OCI-LY7 (cell line): ENCODE data around the gene ZKSCAN1. TPM values are rescaled to one million over a fixed set of nuclear protein-coding genes. Genes with fewer than 3 reads are reported as not detected.

Source experiments
- BruUV-seq: library from RNA; stranded (reverse); fragments of 400-500 nt; replicated peaks from 2 replicates; lab custom pipeline; 2021; lab: Mats Ljungman, UMichigan
- CTCF ChIA-PET: fragments of 300-600 bp; sonication (Branson Sonifier 250); formaldehyde crosslinking; loops from one replicate; lab custom pipeline; 2022; ENCODE audit warnings: antibody characterized with exemption; ENCODE audit not compliant: unreplicated experiment; lab: Charles Lee
- POLR2A ChIA-PET: fragments of 300-600 bp; sonication (Branson Sonifier 250); formaldehyde crosslinking; loops from one replicate; lab custom pipeline; 2022; ENCODE audit warnings: antibody characterized with exemption; lab: Charles Lee
- DNase-seq: peaks from one replicate; pipeline ENCODE4 v3.0.0-alpha.2; 2015; ENCODE audit warnings: low spot score
- H2AFZ ChIP-seq: fragments of 200-600 bp; sonication (generic), shearing (Covaris generic); 2 replicates; pipeline ENCODE4 v1.6.1; 2014; ENCODE audit warnings: mild to moderate bottlenecking, antibody characterized with exemption, low read length, moderate library complexity
- H3K27ac ChIP-seq: fragments of 200-600 bp; sonication (generic); 2 replicates; pipeline ENCODE4 v1.5.1; 2014; ENCODE audit warnings: mixed run types, low read depth, mild to moderate bottlenecking, moderate library complexity, low read length, inconsistent platforms; ENCODE audit not compliant: poor library complexity, severe bottlenecking
- H3K36me3 ChIP-seq: fragments of 200-600 bp; sonication (generic); 2 replicates; pipeline ENCODE4 v1.6.1; 2014; ENCODE audit warnings: mild to moderate bottlenecking, antibody characterized with exemption, low read length, moderate library complexity, mixed read lengths; ENCODE audit not compliant: insufficient read depth
- H3K4me1 ChIP-seq: fragments of 200-600 bp; sonication (generic); 2 replicates; pipeline ENCODE4 v1.5.1; 2014; ENCODE audit warnings: mild to moderate bottlenecking, low read length; ENCODE audit not compliant: insufficient read depth, poor library complexity, severe bottlenecking
- H3K4me2 ChIP-seq: fragments of 200-600 bp; sonication (generic); 2 replicates; pipeline ENCODE4 v1.6.1; 2014; ENCODE audit warnings: mild to moderate bottlenecking, low read length
- H3K4me3 ChIP-seq: fragments of 200-600 bp; sonication (generic); 2 replicates; pipeline ENCODE4 v1.5.1; 2014; ENCODE audit warnings: mild to moderate bottlenecking, low read depth, low read length; ENCODE audit not compliant: poor library complexity, severe bottlenecking
- H3K79me2 ChIP-seq: fragments of 200-600 bp; sonication (generic); 2 replicates; pipeline ENCODE4 v1.6.1; 2016; ENCODE audit warnings: low read depth, mild to moderate bottlenecking, low read length, moderate library complexity, mixed read lengths; ENCODE audit not compliant: insufficient read depth
- H3K9me2 ChIP-seq: fragments of 200-600 bp; sonication (generic); 2 replicates; pipeline ENCODE4 v1.6.1; 2016; ENCODE audit warnings: mild to moderate bottlenecking, low read length, mixed read lengths; ENCODE audit not compliant: insufficient read depth
- H3K9me3 ChIP-seq: fragments of 200-600 bp; sonication (generic); 2 replicates; pipeline ENCODE4 v1.6.1; 2014; ENCODE audit warnings: mild to moderate bottlenecking, mixed run types, low read length, mixed read lengths
- H4K20me1 ChIP-seq: fragments of 200-600 bp; sonication (generic); 2 replicates; pipeline ENCODE4 v1.6.1; 2014; ENCODE audit warnings: mild to moderate bottlenecking, antibody characterized with exemption, low read length, moderate library complexity, mixed read lengths; ENCODE audit not compliant: insufficient read depth
- CTCF ChIP-seq: fragments of 200-600 bp; sonication (generic); conservative IDR thresholded peaks from 2 replicates; pipeline ENCODE4 v1.5.1; 2014; ENCODE audit warnings: mild to moderate bottlenecking, antibody characterized with exemption, low read length, moderate library complexity, mixed read lengths
- EZH2phosphoT487 ChIP-seq: fragments of 200-600 bp; sonication (generic); IDR thresholded peaks from 2 replicates; pipeline ENCODE4 v1.6.1; 2018; ENCODE audit warnings: low read depth, borderline replicate concordance, mild to moderate bottlenecking, mixed run types, antibody characterized with exemption, low read length, moderate library complexity, mixed read lengths
- intact Hi-C: fragments of 100-400 bp; cut with micrococcal nuclease; formaldehyde crosslinking; loops from one replicate; pipeline ENCODE4 v1.10.0; 2022; ENCODE audit not compliant: unreplicated experiment
- total RNA-seq, 2 experiments: library from RNA; depleted of rRNA in 1 of 2; stranded (reverse); fragments of >200 nt in 1 of 2; shearing (Covaris generic) in 1 of 2; gene quantifications; 2 replicates each; pipeline ENCODE4 v1.2.3, GENCODE V29; 2014 to 2022

ZKSCAN1 gene
- total RNA-seq, 2 experiments from 2014 or later, result 20.2 to 48.1 TPM

- Histone ChIP-seq H3K4me2 (no peak overlapping the region), H4K20me1 (peaks cover 14% of the 10 kb centered on the region; the same call in 1 of the 2 replicates), H3K9me2 (no peaks in the 10 kb centered on the region), H3K79me2 (peaks cover 27% of the 10 kb centered on the region), H3K27ac (no peak overlapping the region), H3K4me3 (no peak overlapping the region), H3K36me3 (peaks cover 6% of the 10 kb centered on the region; the same call in 1 of the 2 replicates), H2AFZ (peak overlapping the region; percentile 64), H3K4me1 (peaks cover 20% of the 10 kb centered on the region), H3K9me3 (no peaks in the 10 kb centered on the region)
- CTCF ChIA-PET, result no interaction called here
- POLR2A ChIA-PET, result no interaction called here
- BruUV-seq, result no TSS peak
- no peak for TF ChIP-seq CTCF
- TF ChIP-seq EZH2phosphoT487, result no peak
- peak; percentile 17 for DNase-seq
- intact Hi-C loops, result no loop called here
These were observed 2.1 kb upstream of the ZKSCAN1 start for GRCh38 chr7:100013328-100013676.

GRCh38 chr7:100016215-100016901, 962 bp downstream of the ZKSCAN1 start:
- Histone ChIP-seq H3K4me1 (peaks cover 20% of the 10 kb centered on the region), H4K20me1 (peaks cover 14% of the 10 kb centered on the region; the same call in 1 of the 2 replicates), H2AFZ (peak overlapping the region; percentile 33; the same call in 1 of the 2 replicates), H3K9me2 (no peaks in the 10 kb centered on the region), H3K4me3 (peak overlapping the region; percentile 100), H3K9me3 (no peaks in the 10 kb centered on the region), H3K27ac (peak overlapping the region; percentile 15), H3K4me2 (peak overlapping the region; percentile 99), H3K79me2 (peaks cover 30% of the 10 kb centered on the region), H3K36me3 (peaks cover 6% of the 10 kb centered on the region; the same call in 1 of the 2 replicates)
- CTCF ChIA-PET, result interaction anchor here (0.6 kb wide), 1 partner anchor 204 kb away, joined by 3 read pairs; no protein-coding TSS in a partner anchor
- TF ChIP-seq EZH2phosphoT487 (no peak), CTCF (0 out of 2 replicates have a peak, but pooled peaks have one; percentile 15)
- intact Hi-C loops, result loop anchor here (1.0 kb wide), 1 partner anchor 37 kb away; no protein-coding TSS in a partner anchor
- no peak for DNase-seq
- TSS peak; percentile 84 for BruUV-seq
- POLR2A ChIA-PET, result interaction anchor here (0.9 to 1.4 kb wide), 3 partner anchors 33 to 98 kb away, joined by 3 to 4 read pairs (median 3); partner anchors contain the start of gene ZSCAN21

- TF ChIP-seq EZH2phosphoT487, result no peak
- no peak for TF ChIP-seq CTCF
- peaks cover 30% of the 10 kb centered on the region for H3K79me2 ChIP-seq
- H3K36me3 ChIP-seq, result peaks cover 6% of the 10 kb centered on the region; the same call in 1 of the 2 replicates
- no peaks in the 10 kb centered on the region for H3K9me2 ChIP-seq
- peak overlapping the region; percentile 99 for H3K4me2 ChIP-seq
- peaks cover 14% of the 10 kb centered on the region; the same call in 1 of the 2 replicates for H4K20me1 ChIP-seq
- intact Hi-C loops, result no loop called here
- H3K4me1 ChIP-seq, result peaks cover 20% of the 10 kb centered on the region
- DNase-seq, result no peak
- no peak overlapping the region for H3K4me3 ChIP-seq
- no peak overlapping the region for H2AFZ ChIP-seq
- ChIA-PET POLR2A (interaction anchor here (0.6 to 1.4 kb wide), 3 partner anchors 12 to 99 kb away, joined by 3 read pairs; no protein-coding TSS in a partner anchor), CTCF (no interaction called here)
- BruUV-seq, result no TSS peak
- H3K9me3 ChIP-seq, result no peaks in the 10 kb centered on the region
- no peak overlapping the region for H3K27ac ChIP-seq
These were observed 1.9 kb downstream of the ZKSCAN1 start for GRCh38 chr7:100017300-100017699.
